Suprapubic skin (tissue), 3 donors: ENCODE measurements around the gene ALDOC.

Experiments used
- POLR2A ChIP-seq, 2 donors: fragments of 450-650 bp; IDR thresholded peaks; one replicate each; pipeline ENCODE4 v1.6.1; 2017; ENCODE audit warnings: antibody characterized with exemption in 2 of 2, mild to moderate bottlenecking in 2 of 2, moderate library complexity in 2 of 2
- TF ChIP-seq, protein P1 (sequence below), 2 donors: fragments of 200-600 bp in 1 of 2; fragments of 450-650 bp in 1 of 2; sonication (generic) in 1 of 2; IDR thresholded peaks; one replicate each; pipeline ENCODE4 v1.5.1; 2016 to 2019; ENCODE audit warnings: antibody characterized with exemption in 2 of 2, mild to moderate bottlenecking in 1 of 2, moderate library complexity in 1 of 2

DNA sequence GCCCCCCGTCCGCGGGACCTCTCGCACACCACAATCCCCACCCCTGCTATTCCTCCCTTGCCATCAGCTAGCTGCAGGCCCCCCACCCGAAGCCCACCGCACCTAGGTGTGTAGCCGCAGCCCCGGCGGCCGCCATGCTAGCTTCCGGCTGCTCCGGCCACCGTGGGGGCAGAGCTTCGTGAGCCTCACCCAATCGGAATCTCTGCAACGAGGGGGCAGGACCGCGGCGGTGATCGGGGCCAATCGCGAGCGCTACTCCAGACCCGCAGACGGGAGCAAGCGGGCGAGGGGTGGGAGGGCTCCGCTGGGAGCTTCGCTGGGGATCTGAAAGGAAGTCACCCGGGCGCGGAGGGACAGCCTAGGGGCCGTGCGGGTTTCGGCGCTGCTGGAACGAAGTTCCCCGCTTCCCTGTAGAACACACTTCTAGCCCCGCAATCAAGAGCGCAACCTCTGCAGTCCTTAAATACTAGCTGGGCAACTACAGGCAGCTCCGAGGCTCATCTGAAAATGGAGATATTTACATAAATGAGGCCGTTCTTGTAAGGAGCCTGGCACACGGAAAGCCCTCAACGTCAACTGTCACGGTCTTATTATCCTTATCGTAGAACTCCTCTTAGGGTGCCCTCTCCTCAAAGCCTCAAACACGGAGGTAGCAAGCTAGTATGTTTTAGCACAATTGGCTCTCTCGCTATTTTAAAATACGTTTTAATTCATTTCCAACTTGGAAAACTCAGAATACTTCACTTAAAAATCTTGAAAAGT lies 5.2 kb downstream of the ALDOC start, which contains the start of gene PIGS:
- TF ChIP-seq, protein P1, sequence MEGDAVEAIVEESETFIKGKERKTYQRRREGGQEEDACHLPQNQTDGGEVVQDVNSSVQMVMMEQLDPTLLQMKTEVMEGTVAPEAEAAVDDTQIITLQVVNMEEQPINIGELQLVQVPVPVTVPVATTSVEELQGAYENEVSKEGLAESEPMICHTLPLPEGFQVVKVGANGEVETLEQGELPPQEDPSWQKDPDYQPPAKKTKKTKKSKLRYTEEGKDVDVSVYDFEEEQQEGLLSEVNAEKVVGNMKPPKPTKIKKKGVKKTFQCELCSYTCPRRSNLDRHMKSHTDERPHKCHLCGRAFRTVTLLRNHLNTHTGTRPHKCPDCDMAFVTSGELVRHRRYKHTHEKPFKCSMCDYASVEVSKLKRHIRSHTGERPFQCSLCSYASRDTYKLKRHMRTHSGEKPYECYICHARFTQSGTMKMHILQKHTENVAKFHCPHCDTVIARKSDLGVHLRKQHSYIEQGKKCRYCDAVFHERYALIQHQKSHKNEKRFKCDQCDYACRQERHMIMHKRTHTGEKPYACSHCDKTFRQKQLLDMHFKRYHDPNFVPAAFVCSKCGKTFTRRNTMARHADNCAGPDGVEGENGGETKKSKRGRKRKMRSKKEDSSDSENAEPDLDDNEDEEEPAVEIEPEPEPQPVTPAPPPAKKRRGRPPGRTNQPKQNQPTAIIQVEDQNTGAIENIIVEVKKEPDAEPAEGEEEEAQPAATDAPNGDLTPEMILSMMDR (IDR thresholded peaks at IDR 0.05), result no peak
- TF ChIP-seq POLR2A (IDR thresholded peaks at IDR 0.05), result peak in 1 of 2 donors; percentile 58
